Measurements from ENCODE around the gene FGFBP2. TPM values are rescaled to one million over a fixed set of nuclear protein-coding genes. Genes with fewer than 3 reads are reported as not detected.

The FGFBP2 gene
- total RNA-seq, 2 donors from 2014 or later: not detected

DNA sequence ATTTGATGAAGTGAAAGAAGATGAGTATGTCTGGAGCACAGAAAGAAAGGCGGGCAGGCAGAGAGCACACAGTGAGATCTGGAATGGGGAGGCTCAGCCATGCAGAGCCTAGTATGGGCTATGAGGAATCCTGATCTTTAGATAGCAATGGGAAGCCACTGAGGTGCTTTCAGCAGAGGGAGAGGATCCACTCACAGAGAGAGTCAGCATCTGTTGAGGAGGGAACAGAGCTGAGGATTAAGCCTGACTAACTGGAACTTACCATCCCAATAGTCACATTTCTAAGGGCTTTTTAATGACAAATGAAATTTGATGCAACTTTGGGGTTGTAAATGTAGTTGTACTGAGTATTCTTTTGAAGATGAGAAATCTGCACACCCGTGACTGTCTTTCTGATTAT, 20.6 kb upstream of the FGFBP2 start:
- no peak overlapping the region for H3K4me3 ChIP-seq
- TF ChIP-seq, protein P1, sequence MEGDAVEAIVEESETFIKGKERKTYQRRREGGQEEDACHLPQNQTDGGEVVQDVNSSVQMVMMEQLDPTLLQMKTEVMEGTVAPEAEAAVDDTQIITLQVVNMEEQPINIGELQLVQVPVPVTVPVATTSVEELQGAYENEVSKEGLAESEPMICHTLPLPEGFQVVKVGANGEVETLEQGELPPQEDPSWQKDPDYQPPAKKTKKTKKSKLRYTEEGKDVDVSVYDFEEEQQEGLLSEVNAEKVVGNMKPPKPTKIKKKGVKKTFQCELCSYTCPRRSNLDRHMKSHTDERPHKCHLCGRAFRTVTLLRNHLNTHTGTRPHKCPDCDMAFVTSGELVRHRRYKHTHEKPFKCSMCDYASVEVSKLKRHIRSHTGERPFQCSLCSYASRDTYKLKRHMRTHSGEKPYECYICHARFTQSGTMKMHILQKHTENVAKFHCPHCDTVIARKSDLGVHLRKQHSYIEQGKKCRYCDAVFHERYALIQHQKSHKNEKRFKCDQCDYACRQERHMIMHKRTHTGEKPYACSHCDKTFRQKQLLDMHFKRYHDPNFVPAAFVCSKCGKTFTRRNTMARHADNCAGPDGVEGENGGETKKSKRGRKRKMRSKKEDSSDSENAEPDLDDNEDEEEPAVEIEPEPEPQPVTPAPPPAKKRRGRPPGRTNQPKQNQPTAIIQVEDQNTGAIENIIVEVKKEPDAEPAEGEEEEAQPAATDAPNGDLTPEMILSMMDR (IDR thresholded peaks at IDR 0.05): no peak
- no peak for ATAC-seq (ENCODE audit: insufficient number of reproducible peaks, low FRiP score, low read depth)
- H3K27ac ChIP-seq: no peak overlapping the region
- no peak for DNase-seq (ENCODE audit: low spot score)
- H3K27me3 ChIP-seq (replicated peaks; ENCODE audit: insufficient read depth): no peaks in the 10 kb centered on the region
- H3K36me3 ChIP-seq: no peaks in the 10 kb centered on the region
- H3K4me1 ChIP-seq (ENCODE audit: control insufficient read depth in 1 of 2, low read depth in 2 of 2): no peaks in the 10 kb centered on the region
- no peaks in the 10 kb centered on the region for H3K9me3 ChIP-seq

DNA sequence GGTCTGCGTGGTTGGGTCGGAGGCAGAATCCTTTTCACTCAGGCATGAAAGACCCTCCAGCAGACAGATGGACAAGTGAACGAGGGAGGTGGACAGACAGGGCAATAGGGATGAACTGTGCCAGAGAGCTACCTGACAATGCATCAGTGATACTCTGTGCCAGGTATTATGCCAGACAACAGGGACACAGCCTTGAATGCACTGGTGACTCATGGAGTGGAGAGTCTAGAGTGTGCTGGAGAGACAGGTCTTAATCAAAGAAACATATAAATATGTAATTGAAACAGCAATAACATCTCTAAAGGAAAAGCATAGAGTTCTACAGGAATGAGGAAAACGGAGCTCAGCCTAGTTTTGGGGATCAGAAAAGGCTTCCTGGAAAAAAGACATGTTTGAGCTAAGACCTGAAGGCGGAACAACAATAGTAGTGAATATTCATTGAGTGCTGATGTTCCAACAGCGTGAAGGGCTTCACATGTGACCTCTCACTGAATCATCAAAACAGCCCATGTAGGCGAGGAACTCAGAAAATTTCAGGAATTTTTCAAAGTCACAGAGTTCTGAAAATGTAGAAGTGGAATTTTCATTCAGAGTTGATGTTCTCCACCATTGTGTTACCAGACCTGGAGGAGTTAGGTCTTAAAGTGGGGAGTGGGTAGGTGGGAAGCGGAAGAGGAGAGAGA, 20.0 kb upstream of the FGFBP2 start:
- no peak overlapping the region for H3K4me3 ChIP-seq
- DNase-seq (ENCODE audit: low spot score): no peak
- no peaks in the 10 kb centered on the region for H3K4me1 ChIP-seq (ENCODE audit: control insufficient read depth in 1 of 2, low read depth in 2 of 2)
- no peaks in the 10 kb centered on the region for H3K36me3 ChIP-seq
- no peak overlapping the region for H3K27ac ChIP-seq
- TF ChIP-seq, protein P1 (IDR thresholded peaks at IDR 0.05): no peak
- no peaks in the 10 kb centered on the region for H3K9me3 ChIP-seq
- ATAC-seq (ENCODE audit: insufficient number of reproducible peaks, low FRiP score, low read depth): no peak
- no peaks in the 10 kb centered on the region for H3K27me3 ChIP-seq (replicated peaks; ENCODE audit: insufficient read depth)

DNA sequence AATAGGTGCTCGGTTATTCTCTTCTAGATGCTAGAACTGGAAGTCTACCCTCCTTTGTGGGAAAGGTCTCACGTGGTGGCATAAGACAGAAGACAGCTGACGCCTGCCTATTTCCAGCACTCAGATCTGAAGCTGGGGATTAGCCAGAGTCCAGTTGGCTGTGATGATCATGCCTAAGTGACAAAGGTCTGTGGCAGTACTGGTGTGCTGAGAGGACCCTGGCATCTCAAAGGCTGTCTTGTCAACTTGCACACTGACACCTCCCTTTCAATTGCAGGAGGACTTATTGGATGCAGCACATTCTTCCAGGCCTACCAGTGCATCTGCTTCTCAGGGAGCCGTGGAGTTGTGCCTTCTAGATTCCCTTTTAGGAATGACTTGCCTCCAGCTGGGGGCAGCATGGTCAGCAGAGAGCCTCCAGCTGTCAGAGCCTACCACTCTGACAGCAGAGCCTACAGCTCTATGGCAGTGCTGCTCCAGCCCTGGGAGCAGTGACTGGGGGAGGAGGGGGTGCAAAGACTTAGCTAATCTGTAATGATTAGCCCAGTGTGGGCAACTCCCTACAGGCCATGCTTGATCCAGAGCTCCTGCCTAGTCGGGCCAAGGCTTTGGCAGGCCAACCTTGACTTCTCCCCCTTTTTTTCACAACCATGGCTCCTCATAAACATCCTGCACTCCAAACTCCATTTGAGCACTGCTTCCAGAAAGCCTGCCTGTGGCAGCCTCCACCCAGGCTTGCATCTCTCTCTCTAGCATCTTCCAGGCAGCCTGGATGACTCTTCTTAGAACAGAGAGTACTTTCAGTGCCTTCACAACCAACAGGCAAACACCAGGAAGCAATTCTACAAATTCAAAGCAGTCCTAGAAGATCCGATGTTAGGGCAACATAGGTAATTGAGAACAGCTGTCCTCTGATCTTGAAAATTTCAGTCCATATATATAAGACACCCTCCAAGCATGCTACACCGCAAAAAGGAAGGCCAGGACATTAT, 13.8 kb upstream of the FGFBP2 start:
- DNase-seq (ENCODE audit: low spot score) (no peak), ATAC-seq (ENCODE audit: insufficient number of reproducible peaks, low FRiP score, low read depth) (no peak)
- Histone ChIP-seq H3K4me3 (no peak overlapping the region), H3K9me3 (no peaks in the 10 kb centered on the region), H3K27me3 (replicated peaks; ENCODE audit: insufficient read depth) (no peaks in the 10 kb centered on the region), H3K27ac (no peak overlapping the region), H3K4me1 (ENCODE audit: control insufficient read depth in 1 of 2, low read depth in 2 of 2) (no peaks in the 10 kb centered on the region), H3K36me3 (no peaks in the 10 kb centered on the region)
- TF ChIP-seq, protein P1 (IDR thresholded peaks at IDR 0.05): no peak

DNA sequence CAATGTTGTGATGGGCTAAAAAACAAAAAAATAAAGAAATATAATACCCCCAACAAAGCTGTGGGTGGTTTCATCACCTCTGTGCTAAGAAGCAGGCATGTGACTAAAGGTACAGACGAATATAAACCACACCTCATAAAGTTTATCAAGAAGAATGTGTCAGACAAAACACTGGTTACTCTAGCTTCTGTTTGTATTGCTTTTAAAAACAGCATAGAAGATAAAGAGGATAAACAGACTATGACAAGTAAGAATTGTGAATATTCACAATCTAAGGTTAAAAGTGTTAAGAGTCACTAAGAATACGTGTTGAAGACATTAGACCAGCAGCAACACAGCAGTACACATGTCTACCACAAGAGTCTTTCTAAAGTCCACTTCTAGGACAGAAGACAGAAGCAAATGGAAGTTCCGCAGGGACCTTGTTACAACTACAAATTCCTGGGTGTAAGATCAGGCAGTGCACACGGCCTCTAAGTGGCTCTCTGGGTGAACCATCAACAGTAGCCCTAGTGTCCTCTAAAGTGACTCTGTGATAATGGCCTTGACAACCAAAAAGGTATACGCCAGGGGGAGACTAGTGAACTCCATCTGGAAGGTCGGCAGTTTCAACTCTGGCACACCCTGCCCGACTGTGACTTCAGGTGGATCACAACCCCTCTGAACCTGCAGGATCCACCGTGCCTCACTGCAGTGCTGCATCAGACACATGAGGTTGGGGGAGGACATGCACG, 8.3 kb upstream of the FGFBP2 start:
- H3K4me1 ChIP-seq (ENCODE audit: control insufficient read depth in 1 of 2, low read depth in 2 of 2): no peaks in the 10 kb centered on the region
- H3K4me3 ChIP-seq: no peak overlapping the region
- ATAC-seq (ENCODE audit: insufficient number of reproducible peaks, low FRiP score, low read depth) (no peak), DNase-seq (ENCODE audit: low spot score) (no peak)
- H3K9me3 ChIP-seq: no peaks in the 10 kb centered on the region
- no peak overlapping the region for H3K27ac ChIP-seq
- H3K36me3 ChIP-seq: no peaks in the 10 kb centered on the region
- no peaks in the 10 kb centered on the region for H3K27me3 ChIP-seq (replicated peaks; ENCODE audit: insufficient read depth)
- TF ChIP-seq, protein P1 (IDR thresholded peaks at IDR 0.05): no peak

Measured in thoracic aorta (tissue), 2 donors.